OCI-LY7 (cell line): Measurements from ENCODE around the gene HTRA2. TPM values are rescaled to one million over a fixed set of nuclear protein-coding genes. Genes with fewer than 3 reads are reported as not detected.

Experiments
- BruUV-seq: library from RNA; stranded (reverse); fragments of 400-500 nt; replicated peaks from 2 replicates; lab custom pipeline; 2021; lab: Mats Ljungman, UMichigan
- CTCF ChIA-PET: fragments of 300-600 bp; sonication (Branson Sonifier 250); formaldehyde crosslinking; loops from one replicate; lab custom pipeline; 2022; ENCODE audit warnings: antibody characterized with exemption; ENCODE audit not compliant: unreplicated experiment; lab: Charles Lee
- POLR2A ChIA-PET: fragments of 300-600 bp; sonication (Branson Sonifier 250); formaldehyde crosslinking; loops from one replicate; lab custom pipeline; 2022; ENCODE audit warnings: antibody characterized with exemption; lab: Charles Lee
- DNase-seq: peaks from one replicate; pipeline ENCODE4 v3.0.0-alpha.2; 2015; ENCODE audit warnings: low spot score
- H2AFZ ChIP-seq: fragments of 200-600 bp; sonication (generic), shearing (Covaris generic); 2 replicates; pipeline ENCODE4 v1.6.1; 2014; ENCODE audit warnings: mild to moderate bottlenecking, antibody characterized with exemption, low read length, moderate library complexity
- H3K27ac ChIP-seq: fragments of 200-600 bp; sonication (generic); 2 replicates; pipeline ENCODE4 v1.5.1; 2014; ENCODE audit warnings: mixed run types, low read depth, mild to moderate bottlenecking, moderate library complexity, low read length, inconsistent platforms; ENCODE audit not compliant: poor library complexity, severe bottlenecking
- H3K36me3 ChIP-seq: fragments of 200-600 bp; sonication (generic); 2 replicates; pipeline ENCODE4 v1.6.1; 2014; ENCODE audit warnings: mild to moderate bottlenecking, antibody characterized with exemption, low read length, moderate library complexity, mixed read lengths; ENCODE audit not compliant: insufficient read depth
- H3K4me1 ChIP-seq: fragments of 200-600 bp; sonication (generic); 2 replicates; pipeline ENCODE4 v1.5.1; 2014; ENCODE audit warnings: mild to moderate bottlenecking, low read length; ENCODE audit not compliant: insufficient read depth, poor library complexity, severe bottlenecking
- H3K4me2 ChIP-seq: fragments of 200-600 bp; sonication (generic); 2 replicates; pipeline ENCODE4 v1.6.1; 2014; ENCODE audit warnings: mild to moderate bottlenecking, low read length
- H3K4me3 ChIP-seq: fragments of 200-600 bp; sonication (generic); 2 replicates; pipeline ENCODE4 v1.5.1; 2014; ENCODE audit warnings: mild to moderate bottlenecking, low read depth, low read length; ENCODE audit not compliant: poor library complexity, severe bottlenecking
- H3K79me2 ChIP-seq: fragments of 200-600 bp; sonication (generic); 2 replicates; pipeline ENCODE4 v1.6.1; 2016; ENCODE audit warnings: low read depth, mild to moderate bottlenecking, low read length, moderate library complexity, mixed read lengths; ENCODE audit not compliant: insufficient read depth
- H3K9me2 ChIP-seq: fragments of 200-600 bp; sonication (generic); 2 replicates; pipeline ENCODE4 v1.6.1; 2016; ENCODE audit warnings: mild to moderate bottlenecking, low read length, mixed read lengths; ENCODE audit not compliant: insufficient read depth
- H3K9me3 ChIP-seq: fragments of 200-600 bp; sonication (generic); 2 replicates; pipeline ENCODE4 v1.6.1; 2014; ENCODE audit warnings: mild to moderate bottlenecking, mixed run types, low read length, mixed read lengths
- H4K20me1 ChIP-seq: fragments of 200-600 bp; sonication (generic); 2 replicates; pipeline ENCODE4 v1.6.1; 2014; ENCODE audit warnings: mild to moderate bottlenecking, antibody characterized with exemption, low read length, moderate library complexity, mixed read lengths; ENCODE audit not compliant: insufficient read depth
- CTCF ChIP-seq: fragments of 200-600 bp; sonication (generic); conservative IDR thresholded peaks from 2 replicates; pipeline ENCODE4 v1.5.1; 2014; ENCODE audit warnings: mild to moderate bottlenecking, antibody characterized with exemption, low read length, moderate library complexity, mixed read lengths
- EZH2phosphoT487 ChIP-seq: fragments of 200-600 bp; sonication (generic); IDR thresholded peaks from 2 replicates; pipeline ENCODE4 v1.6.1; 2018; ENCODE audit warnings: low read depth, borderline replicate concordance, mild to moderate bottlenecking, mixed run types, antibody characterized with exemption, low read length, moderate library complexity, mixed read lengths
- intact Hi-C: fragments of 100-400 bp; cut with micrococcal nuclease; formaldehyde crosslinking; loops from one replicate; pipeline ENCODE4 v1.10.0; 2022; ENCODE audit not compliant: unreplicated experiment
- total RNA-seq, 2 experiments: library from RNA; depleted of rRNA in 1 of 2; stranded (reverse); fragments of >200 nt in 1 of 2; shearing (Covaris generic) in 1 of 2; gene quantifications; 2 replicates each; pipeline ENCODE4 v1.2.3, GENCODE V29; 2014 to 2022

Gene HTRA2
- total RNA-seq, 2 experiments from 2014 or later = 50.7 to 54.8 TPM

- BruUV-seq = no TSS peak
- no peak overlapping the region for H3K4me3 ChIP-seq
- intact Hi-C loops = loop anchor here (5.0 kb wide), 1 partner anchor 38 kb away; no protein-coding TSS in a partner anchor
Observed at GRCh38 chr2:74548900-74549826, 19.4 kb downstream of the HTRA2 start.

GRCh38 chr2:74550231-74550630, 20.5 kb downstream of the HTRA2 start:
- Histone ChIP-seq H3K4me1 (peaks cover 9% of the 10 kb centered on the region), H3K4me3 (no peak overlapping the region), H2AFZ (no peak overlapping the region), H3K4me2 (no peak overlapping the region), H3K9me3 (no peaks in the 10 kb centered on the region), H3K27ac (no peak overlapping the region), H3K79me2 (no peaks in the 10 kb centered on the region), H4K20me1 (no peaks in the 10 kb centered on the region), H3K36me3 (no peaks in the 10 kb centered on the region), H3K9me2 (no peaks in the 10 kb centered on the region)
- BruUV-seq = no TSS peak
- TF ChIP-seq EZH2phosphoT487 = no peak
- TF ChIP-seq CTCF = no peak
- ChIA-PET CTCF (no interaction called here), POLR2A (interaction anchor here (0.5 kb wide), 1 partner anchor 640 kb away, joined by 3 read pairs; no protein-coding TSS in a partner anchor)
- intact Hi-C loops = no loop called here
- DNase-seq = no peak

More at GRCh38 chr2:74548900-74549826, 19.4 kb downstream of the HTRA2 start:
- Histone ChIP-seq H2AFZ (no peak overlapping the region), H4K20me1 (no peaks in the 10 kb centered on the region), H3K36me3 (no peaks in the 10 kb centered on the region), H3K4me2 (no peak overlapping the region), H3K9me2 (no peaks in the 10 kb centered on the region), H3K9me3 (no peaks in the 10 kb centered on the region), H3K79me2 (no peaks in the 10 kb centered on the region), H3K27ac (no peak overlapping the region), H3K4me1 (peaks cover 7% of the 10 kb centered on the region)
- TF ChIP-seq EZH2phosphoT487 (no peak), CTCF (no peak)
- CTCF ChIA-PET = no interaction called here
- POLR2A ChIA-PET = no interaction called here
- DNase-seq = no peak
